Raji (cell line): ENCODE data around the gene CACNA1F.

Source experiments
- POLR2A ChIP-seq: IDR thresholded peaks from 2 replicates; pipeline ENCODE4 v1.6.1; 2011; ENCODE audit warnings: low read depth, low read length, control low read depth; ENCODE audit not compliant: insufficient read depth

The CACNA1F gene

DNA sequence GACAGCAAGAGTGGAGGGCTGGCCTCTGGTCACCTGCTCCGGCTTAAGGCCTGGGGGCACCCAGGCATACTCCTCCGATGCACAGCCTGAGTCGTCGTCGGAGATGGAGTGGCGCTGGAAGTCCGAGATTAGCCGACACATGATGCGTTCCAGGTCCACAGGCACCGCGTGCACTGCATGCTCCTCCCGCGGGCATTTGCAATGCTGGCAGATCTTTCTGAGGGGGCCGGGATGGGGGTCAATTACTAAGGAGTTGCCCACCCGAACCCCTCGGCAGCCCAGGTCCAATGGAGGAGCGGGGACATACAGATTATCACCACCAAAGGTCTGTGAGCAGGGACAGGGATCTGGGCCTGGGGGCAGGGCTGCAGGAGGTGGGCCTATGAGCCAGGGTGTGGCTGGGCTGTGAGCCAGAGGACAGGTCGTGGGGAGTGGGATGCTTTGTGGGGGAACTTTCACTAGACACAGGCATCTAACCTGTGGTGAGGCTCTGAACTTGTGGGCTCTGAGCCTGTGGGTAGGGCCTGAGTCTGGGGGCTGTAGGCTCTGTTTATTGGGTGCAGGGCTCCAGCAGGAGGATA lies 49.3 kb downstream of the CACNA1F start:
- TF ChIP-seq POLR2A = no peak

DNA sequence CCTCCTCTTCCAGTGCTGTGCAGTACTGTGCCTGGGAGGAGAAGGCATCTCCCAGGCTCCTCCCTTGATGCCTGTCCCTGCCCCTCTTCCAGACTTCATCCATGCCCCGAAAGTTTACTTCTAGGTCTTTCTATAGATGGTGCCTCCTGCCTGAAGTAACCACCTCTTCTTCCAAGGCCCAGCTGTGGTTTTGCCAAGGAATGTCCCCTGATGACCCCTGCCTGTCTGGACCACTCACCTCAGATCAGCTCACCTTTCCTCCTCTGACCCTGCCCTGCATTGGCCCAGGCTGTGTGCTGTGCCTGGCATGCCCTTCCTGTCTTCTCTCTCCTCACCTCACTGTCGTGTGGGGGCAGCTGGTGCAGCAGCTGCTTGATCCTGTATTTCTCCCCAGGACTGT lies 53.8 kb downstream of the CACNA1F start:
- TF ChIP-seq POLR2A = no peak

DNA sequence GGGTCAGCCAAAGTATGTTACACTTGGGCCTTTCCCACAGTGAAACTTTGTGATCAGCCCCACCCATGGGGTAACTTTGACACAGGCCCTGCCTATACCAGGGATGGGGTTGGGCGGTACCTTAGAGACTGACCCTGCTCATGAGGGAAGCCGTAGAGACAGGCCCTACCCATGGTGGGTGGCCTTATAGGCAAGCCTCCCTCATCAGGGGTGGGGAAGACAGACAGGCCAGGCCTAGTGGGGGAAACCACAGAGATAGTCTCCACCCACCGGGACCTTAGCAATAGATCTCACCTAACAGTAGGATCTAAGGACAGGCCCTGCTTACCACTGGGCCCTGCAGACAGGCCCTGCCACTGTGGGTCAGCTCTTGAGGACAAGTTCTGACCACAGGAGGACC lies 54.6 kb downstream of the CACNA1F start:
- no peak for TF ChIP-seq POLR2A

DNA sequence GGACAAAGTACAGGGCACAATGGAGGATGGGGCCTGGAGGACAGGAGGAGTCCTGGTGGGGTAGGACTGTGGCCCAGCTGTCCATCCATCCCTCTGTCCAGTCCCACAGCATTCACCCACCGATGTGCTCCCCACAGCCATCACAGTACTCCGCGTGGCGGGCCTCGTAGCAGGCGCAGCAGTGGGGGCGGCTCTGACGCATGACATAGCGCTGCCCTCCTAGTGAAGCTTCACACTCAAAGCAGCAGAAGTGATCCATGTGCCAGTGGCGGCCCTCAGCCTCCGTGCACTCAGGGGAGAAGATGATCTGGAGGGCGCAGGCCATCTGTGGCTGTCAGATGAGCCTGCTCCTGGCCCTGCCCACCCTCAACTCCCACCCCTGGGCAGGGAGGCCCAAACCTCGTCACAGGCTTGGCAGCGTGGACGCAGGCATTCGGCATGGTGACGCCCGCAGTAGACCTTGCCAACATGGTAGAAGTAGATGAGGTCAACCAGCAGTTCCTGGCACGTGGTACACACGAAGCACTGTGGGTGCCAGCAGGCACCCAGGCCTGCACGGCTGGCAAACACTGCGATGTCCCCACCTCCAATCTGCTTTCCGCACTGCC lies 55.2 kb downstream of the CACNA1F start:
- no peak for TF ChIP-seq POLR2A

DNA sequence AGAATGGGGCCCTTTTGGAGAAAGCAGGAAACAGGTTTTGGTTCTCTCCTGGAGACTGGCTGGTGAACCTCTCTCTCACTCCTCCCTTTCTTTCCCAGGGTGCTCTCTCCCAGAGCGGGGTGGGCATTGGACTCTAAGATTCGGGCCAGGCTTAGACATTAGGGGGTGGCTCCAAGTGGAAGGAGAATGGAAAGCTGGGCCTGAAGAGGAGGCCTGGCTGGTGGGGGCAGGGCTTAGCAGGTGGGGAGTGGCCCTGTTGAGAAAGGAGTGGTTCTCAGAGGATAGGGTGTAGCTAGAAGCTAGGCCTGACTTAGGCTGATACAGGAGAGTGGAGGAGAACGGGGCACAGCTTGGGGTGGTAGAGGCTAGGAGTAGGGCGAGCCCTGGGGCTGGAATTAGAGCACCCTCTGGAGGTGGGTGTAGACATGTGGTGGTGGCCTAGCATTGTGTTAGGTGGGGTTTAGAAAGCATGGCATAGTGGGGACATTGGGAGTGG lies 55.8 kb downstream of the CACNA1F start:
- no peak for TF ChIP-seq POLR2A

DNA sequence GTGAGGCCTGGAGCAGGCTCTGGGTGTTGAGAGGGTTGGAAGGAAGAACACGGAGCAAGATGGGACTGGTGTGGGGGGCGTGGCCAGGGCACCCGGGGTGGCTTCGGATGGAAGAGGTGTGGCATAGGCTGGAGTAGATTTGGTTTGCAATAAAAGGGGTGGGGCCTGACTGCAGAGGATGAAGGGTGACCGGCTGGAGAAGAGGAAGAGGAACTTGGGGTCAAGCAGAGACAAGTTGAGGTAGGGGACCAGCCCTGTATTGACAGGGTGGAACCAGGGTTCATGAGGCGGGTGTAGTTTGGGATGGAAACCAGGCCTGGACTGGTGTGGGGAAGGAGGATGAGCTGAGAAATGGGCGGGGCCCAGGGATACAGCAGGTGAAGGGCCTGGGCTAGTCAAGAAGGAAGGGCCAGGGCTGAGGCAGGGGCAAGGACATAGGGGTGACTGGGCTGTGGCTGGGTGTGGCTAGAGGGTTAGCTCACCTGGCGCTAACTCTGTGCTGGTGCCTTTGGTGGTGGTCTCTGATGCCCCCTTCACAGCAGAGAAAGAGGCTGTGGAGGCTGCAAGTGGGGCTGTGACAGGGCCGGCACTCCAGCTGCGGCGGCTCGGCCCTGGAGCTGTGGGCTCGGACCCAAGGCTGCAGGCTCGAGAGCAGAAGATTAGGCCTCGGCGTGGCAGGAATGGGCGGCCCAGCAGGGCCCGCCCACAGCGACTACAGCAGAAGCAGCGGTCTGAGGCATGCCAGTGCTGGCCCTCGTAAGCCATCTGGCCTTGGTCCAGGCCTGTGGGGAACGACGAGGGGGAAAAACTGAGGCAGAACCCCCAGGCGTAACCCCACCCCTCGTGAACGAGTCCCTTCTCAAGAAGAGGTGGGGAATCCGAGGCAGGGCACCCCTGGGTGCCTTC lies 56.5 kb downstream of the CACNA1F start:
- no peak for TF ChIP-seq POLR2A

DNA sequence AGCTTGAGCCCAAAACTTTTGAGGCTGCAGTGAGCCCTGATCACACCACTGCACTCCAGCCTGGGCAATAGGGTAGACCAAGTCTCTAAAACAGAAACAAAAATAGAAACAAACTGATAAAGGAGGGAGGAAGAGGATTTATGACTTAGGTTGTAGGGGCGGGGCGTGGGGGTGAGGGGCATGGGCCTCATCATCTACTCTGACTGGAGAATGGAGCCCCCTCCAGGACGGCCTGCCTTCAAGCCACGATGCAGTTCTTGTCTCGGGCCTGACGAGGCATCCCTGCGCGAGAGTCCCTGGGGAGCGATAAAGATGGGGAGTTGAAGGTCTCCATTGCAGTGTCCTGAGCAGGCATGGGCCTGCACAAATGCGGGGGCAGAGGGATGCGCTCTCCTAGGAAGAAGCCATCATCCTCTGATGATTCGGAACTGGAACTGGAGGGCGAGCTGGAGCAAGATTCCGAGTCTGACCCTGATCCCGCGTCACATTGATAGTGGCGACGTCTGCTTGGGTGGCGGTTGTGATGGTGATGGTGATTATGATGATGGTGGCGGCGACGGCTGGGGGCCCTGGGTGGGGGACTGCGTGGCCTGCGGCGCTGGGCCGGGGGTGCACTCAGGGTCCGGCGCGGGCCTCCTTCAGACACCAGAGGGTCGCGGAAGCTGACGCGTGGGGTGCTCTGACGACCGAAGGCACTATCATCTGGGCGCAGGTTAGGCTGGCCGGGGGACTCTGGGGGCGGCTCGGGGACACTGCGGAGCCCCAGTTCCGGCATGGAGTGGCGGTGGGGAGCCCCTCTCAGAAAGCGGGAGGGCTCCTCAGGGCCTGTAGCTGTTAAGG lies 57.5 kb downstream of the CACNA1F start:
- TF ChIP-seq POLR2A = no peak

DNA sequence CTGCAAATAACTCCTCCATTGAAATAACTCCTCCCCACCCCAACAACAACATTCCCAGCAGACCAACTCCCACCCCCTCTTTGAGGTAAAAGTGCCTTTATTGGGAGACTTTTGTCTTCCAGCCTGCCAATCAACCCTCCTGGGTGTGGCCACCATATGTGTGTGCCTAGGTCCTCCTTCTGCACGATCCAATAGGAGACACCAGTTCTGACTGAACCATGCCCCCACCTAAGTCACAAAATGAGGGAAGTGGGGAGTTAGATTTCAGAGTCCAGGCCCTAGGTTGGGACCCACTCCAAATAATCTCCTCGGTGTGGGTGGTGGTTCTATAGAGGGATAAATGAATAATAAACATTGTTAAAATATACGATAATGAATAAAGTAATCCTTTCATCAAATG lies 58.4 kb downstream of the CACNA1F start:
- no peak for TF ChIP-seq POLR2A

DNA sequence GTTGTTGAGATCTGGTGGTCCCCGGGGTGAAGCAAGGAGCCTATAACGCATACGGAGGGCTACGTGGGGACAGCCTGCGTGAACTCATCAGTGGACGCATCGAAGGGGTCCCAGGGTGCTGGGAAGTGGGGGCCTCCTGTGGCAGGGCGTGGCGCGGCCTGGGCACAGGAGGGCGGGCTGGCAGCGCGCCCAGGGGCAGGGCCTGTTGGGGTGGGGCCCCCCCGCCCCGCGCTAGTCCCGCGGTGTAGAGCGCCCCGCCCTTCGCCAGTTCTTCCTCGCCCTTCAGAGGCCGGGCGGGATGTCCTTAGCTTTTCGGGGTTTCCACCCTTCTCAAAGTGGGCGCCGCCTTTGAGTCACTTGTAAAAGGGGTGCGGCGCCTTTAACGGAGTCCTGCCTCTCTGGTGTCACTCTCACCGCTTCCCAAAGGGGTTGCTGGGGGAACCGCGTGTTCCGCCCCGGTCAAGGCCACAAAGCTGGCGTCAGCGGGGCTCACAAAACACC lies 60.8 kb downstream of the CACNA1F start:
- TF ChIP-seq POLR2A = peak; percentile 12; the same call in 1 of the 2 replicates

DNA sequence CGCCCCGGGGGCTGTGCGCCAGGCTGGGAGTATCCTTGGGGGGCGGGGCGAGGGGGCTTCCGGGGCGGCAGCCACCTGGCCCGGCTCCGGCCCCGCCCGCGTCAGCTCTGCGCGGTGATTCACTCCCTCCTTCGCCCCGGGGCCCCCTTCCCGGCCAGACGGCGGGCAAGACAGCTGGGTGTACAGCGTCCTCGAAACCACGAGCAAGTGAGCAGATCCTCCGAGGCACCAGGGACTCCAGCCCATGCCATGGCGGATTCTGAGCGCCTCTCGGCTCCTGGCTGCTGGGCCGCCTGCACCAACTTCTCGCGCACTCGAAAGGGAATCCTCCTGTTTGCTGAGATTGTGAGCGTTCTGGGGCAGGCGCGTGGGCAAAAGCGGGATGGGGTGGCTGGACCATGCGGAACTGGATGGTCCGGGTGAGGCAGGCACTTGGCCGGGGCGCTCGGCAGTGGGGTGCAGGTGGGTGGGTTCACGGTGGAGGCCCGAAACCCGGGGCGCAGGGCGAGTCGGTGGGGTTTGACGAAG lies 61.3 kb downstream of the CACNA1F start, which contains the start of gene PLP2:
Gene PLP2 (plus strand): TSS at position 147 of the 528 bp plus-strand sequence. CDS start 103 bp downstream, at position 250.
- TF ChIP-seq POLR2A = peak; percentile 48

DNA sequence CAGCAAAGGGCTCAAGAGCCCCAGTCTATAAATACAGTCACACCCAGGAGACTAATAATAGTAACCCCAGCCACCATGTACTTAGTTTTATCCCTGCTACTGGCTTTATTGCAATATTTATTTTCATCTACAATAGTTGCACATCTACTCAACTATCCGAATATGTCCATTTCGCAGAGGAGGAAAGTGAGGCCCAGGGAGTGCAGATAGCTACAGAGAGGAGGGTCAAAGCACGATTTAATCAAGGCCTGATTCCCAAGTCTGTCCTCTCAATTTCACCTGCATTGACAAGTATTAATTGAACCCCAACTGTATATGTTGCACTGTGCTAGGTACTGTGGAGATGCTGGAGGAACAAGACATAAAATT lies 65.4 kb downstream of the CACNA1F start:
- TF ChIP-seq POLR2A = no peak

DNA sequence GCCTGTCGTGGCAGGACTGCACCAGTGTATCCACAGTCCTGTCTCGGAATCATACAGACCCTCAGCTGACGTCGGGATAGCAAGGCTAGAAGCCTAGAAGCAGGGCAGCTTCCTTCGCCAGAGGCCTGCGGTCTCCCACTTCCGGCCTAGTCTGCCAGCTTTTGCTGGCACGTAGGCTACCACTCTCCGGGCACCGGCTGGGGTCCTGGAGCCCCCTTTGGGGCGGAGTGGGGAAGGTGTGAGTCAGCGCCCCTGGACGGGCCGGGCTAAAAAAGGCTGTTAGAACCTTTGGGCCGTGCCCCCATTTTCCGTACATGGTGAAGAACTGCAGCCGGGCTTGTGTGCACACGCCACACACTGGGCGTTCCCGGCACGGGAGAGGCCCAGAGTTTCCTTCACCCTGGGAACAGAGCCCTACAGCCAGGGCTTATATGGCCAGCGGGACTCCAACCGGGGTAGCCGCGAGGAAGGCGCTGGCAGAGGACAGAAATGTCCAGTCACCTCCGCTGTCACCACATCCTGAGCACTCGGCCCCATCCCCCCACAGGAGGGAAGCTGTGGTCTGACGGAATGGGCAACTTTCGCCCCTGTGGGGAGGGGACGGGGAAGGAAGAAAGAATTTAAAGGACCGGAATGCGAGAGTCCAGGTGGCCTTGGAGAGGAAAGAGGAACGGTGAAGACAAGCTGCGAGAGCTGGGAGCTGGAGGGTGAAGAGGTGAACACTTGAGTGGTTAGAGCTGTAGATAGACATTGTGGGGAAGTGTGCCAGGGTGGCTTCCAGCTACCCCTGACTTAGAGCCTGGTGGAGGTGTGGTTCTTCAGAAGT lies 66.0 kb downstream of the CACNA1F start:
- 0 out of 2 replicates have a peak, but pooled peaks have one; percentile 20 for TF ChIP-seq POLR2A
